OCI-LY1 (cell line): ENCODE measurements around the gene RBL2.
"Not testable (repeated sequence)": the region's sequence is repeated elsewhere in the genome, so short reads cannot be mapped to it uniquely, and the experiment has no call there.

ENCODE experiments used
- H2AFZ ChIP-seq: fragments of 200-600 bp; sonication (generic), shearing (Covaris generic); 2 replicates; pipeline ENCODE4 v1.6.0; 2014; ENCODE audit warnings: antibody characterized with exemption, mild to moderate bottlenecking, low read length
- H3F3A ChIP-seq: fragments of 200-600 bp; sonication (generic), shearing (Covaris generic); 2 replicates; pipeline ENCODE4 v1.6.0; 2014; ENCODE audit warnings: mild to moderate bottlenecking, antibody characterized with exemption, low read length, moderate library complexity; ENCODE audit not compliant: insufficient read depth
- H3K27ac ChIP-seq: fragments of 200-600 bp; sonication (generic); 2 replicates; pipeline ENCODE4 v1.5.1; 2014; ENCODE audit warnings: low read length, mixed run types, mild to moderate bottlenecking, low read depth; ENCODE audit not compliant: poor library complexity, severe bottlenecking
- H3K27me3 ChIP-seq: fragments of 200-600 bp; sonication (generic); 2 replicates; pipeline ENCODE4 v1.6.0; 2014; ENCODE audit warnings: antibody characterized with exemption, mild to moderate bottlenecking, low read length, moderate library complexity; ENCODE audit not compliant: insufficient read depth
- H3K36me3 ChIP-seq: fragments of 200-600 bp; sonication (generic); 2 replicates; pipeline ENCODE4 v1.6.1; 2014; ENCODE audit warnings: mild to moderate bottlenecking, antibody characterized with exemption, low read length, moderate library complexity, mixed read lengths; ENCODE audit not compliant: insufficient read depth
- H3K4me1 ChIP-seq: fragments of 200-600 bp; sonication (generic); 2 replicates; pipeline ENCODE4 v1.5.1; 2014; ENCODE audit warnings: mild to moderate bottlenecking, low read length, moderate library complexity; ENCODE audit not compliant: insufficient read depth, severe bottlenecking
- H3K4me2 ChIP-seq: fragments of 200-600 bp; sonication (generic), shearing (Covaris generic); 2 replicates; pipeline ENCODE4 v1.6.1; 2014; ENCODE audit warnings: low read length
- H3K4me3 ChIP-seq: fragments of 200-600 bp; sonication (generic); 2 replicates; pipeline ENCODE4 v1.5.1; 2014; ENCODE audit warnings: low read length, low read depth, mild to moderate bottlenecking, mixed read lengths; ENCODE audit not compliant: poor library complexity, severe bottlenecking
- H3K79me2 ChIP-seq: fragments of 200-600 bp; shearing (Covaris generic); 2 replicates; pipeline ENCODE4 v1.6.1; 2016; ENCODE audit warnings: mixed run types, low read length, mixed read lengths; ENCODE audit not compliant: insufficient read depth
- H3K9ac ChIP-seq: fragments of 200-600 bp; sonication (generic), shearing (Covaris generic); 2 replicates; pipeline ENCODE4 v1.6.1; 2014; ENCODE audit warnings: mild to moderate bottlenecking, low read length, mixed read lengths
- H3K9me2 ChIP-seq: fragments of 200-600 bp; sonication (generic), shearing (Covaris generic); 2 replicates; pipeline ENCODE4 v1.6.1; 2014; ENCODE audit warnings: low read depth, mild to moderate bottlenecking, low read length, mixed read lengths
- H3K9me3 ChIP-seq: fragments of 200-600 bp; shearing (Covaris generic); 2 replicates; pipeline ENCODE4 v1.6.1; 2014; ENCODE audit warnings: low read length, mixed read lengths
- H4K20me1 ChIP-seq: fragments of 200-600 bp; sonication (generic), shearing (Covaris generic); 2 replicates; pipeline ENCODE4 v1.6.0; 2016; ENCODE audit warnings: mild to moderate bottlenecking, low read length; ENCODE audit not compliant: insufficient read depth
- CTCF ChIP-seq: fragments of 200-600 bp; sonication (generic), shearing (Covaris generic); IDR thresholded peaks from 2 replicates; pipeline ENCODE4 v1.5.1; 2017; ENCODE audit warnings: mild to moderate bottlenecking, antibody characterized with exemption, low read length, moderate library complexity, mixed read lengths
- EZH2 ChIP-seq: fragments of 200-600 bp; sonication (generic), shearing (Covaris generic); IDR thresholded peaks from 2 replicates; pipeline ENCODE4 v1.8.0; 2017; ENCODE audit warnings: borderline replicate concordance, mixed run types, mild to moderate bottlenecking, antibody characterized with exemption, low read length, moderate library complexity, mixed read lengths

Gene RBL2

DNA sequence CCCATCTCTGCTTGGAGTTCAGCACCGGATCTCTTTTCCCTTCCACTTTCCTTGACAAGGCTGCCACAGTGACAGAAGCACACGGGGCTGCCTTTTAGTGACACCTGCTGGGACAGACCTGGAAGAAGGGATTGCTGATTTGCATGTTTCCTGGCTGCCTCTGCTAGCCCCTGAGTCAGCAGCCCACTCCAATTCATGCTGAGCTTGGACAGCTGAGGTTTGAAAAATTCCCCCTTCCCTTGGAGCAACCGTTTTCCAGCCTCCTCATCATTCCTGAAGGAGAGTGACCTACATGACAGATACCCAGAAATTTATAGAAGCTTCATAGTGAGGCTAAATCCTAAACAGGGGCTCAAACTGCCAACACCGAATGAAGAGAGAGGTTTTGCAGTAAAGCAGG lies 18.8 kb upstream of the RBL2 start:
- Histone ChIP-seq H3K4me2 (no peak overlapping the region), H3K27ac (no peak overlapping the region), H4K20me1 (no peaks in the 10 kb centered on the region), H3K4me3 (no peak overlapping the region), H3K36me3 (no peaks in the 10 kb centered on the region), H3K27me3 (no peaks in the 10 kb centered on the region), H3K9me3 (no peaks in the 10 kb centered on the region), H3F3A (no peaks in the 10 kb centered on the region), H3K9ac (no peak overlapping the region), H3K79me2 (no peaks in the 10 kb centered on the region), H3K9me2 (no peaks in the 10 kb centered on the region), H3K4me1 (no peaks in the 10 kb centered on the region), H2AFZ (no peak overlapping the region)
- TF ChIP-seq CTCF (no peak), EZH2 (no peak)

- Histone ChIP-seq H3K4me3 (no peak overlapping the region), H2AFZ (no peak overlapping the region)
- TF ChIP-seq EZH2 (no peak), CTCF (no peak)
These were observed 17.3 kb upstream of the RBL2 start for GRCh38 chr16:53417011-53417410.

DNA sequence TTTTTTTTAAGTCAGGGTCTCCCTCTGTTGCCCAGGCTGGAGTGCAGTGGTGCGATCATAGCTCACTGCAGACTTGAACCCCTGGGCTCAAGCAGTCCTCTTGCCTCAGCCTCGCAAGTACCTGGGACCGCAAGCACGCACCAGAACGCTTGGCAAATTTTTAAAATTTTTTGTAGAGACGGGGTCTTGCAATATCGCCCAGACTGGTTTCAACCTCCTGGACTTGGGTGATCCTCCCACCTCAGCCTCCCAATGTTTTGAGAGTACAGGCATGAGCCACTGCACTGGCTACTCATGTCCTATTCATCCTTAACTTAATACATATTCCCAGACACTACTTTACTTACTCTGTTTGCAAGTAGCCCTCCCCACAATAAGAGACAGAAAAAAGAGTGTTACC lies 16.3 kb upstream of the RBL2 start:
- no peak overlapping the region for H3K4me3 ChIP-seq
- TF ChIP-seq EZH2: no peak
- TF ChIP-seq CTCF: no peak
- no peaks in the 10 kb centered on the region for H3F3A ChIP-seq
- H3K9ac ChIP-seq: no peak overlapping the region
- no peak overlapping the region for H3K4me2 ChIP-seq
- H4K20me1 ChIP-seq: no peaks in the 10 kb centered on the region
- H3K27me3 ChIP-seq: no peaks in the 10 kb centered on the region
- no peaks in the 10 kb centered on the region for H3K36me3 ChIP-seq
- no peaks in the 10 kb centered on the region for H3K9me2 ChIP-seq
- H3K9me3 ChIP-seq: no peaks in the 10 kb centered on the region
- H3K27ac ChIP-seq: no peak overlapping the region
- H2AFZ ChIP-seq: no peak overlapping the region
- no peaks in the 10 kb centered on the region for H3K79me2 ChIP-seq
- no peaks in the 10 kb centered on the region for H3K4me1 ChIP-seq

More at GRCh38 chr16:53417011-53417410, 17.3 kb upstream of the RBL2 start:
- Histone ChIP-seq H4K20me1 (no peaks in the 10 kb centered on the region), H3K9me3 (no peaks in the 10 kb centered on the region), H3K27ac (no peak overlapping the region), H3K27me3 (no peaks in the 10 kb centered on the region), H3F3A (no peaks in the 10 kb centered on the region), H3K9me2 (no peaks in the 10 kb centered on the region), H3K4me1 (no peaks in the 10 kb centered on the region), H3K9ac (no peak overlapping the region), H3K79me2 (no peaks in the 10 kb centered on the region), H3K4me2 (no peak overlapping the region), H3K36me3 (no peaks in the 10 kb centered on the region)

DNA sequence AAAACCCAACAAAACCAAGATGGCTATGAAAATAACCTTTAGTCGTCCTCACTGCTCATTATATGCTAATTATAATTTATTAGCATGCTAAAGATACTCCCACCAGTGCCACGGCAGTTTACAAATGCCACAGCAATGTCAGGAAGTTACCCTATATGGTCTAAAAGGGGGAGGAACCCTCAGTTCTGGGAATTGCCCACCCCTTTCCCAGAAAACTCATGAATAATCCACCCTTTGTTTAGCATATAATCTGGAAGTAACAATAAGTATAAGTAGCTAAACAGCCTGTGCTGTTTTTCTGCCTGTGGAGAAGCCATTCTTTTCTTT lies 14.9 kb upstream of the RBL2 start:
- not testable (repeated sequence) for H2AFZ ChIP-seq, H3K4me3 ChIP-seq, H3F3A ChIP-seq, H3K9me3 ChIP-seq, H3K4me1 ChIP-seq, H4K20me1 ChIP-seq, H3K79me2 ChIP-seq, H3K4me2 ChIP-seq, H3K36me3 ChIP-seq, H3K27me3 ChIP-seq, H3K27ac ChIP-seq, H3K9ac ChIP-seq, H3K9me2 ChIP-seq
